SK-N-SH (cell line): Measurements from ENCODE around the gene RBBP8NL.

Experiments used
- CTCF ChIP-seq: fragments of 200-600 bp; sonication (generic); IDR thresholded peaks from 2 replicates; pipeline ENCODE4 v1.6.1; 2017; ENCODE audit warnings: antibody characterized with exemption, mild to moderate bottlenecking, moderate library complexity
- POLR2AphosphoS5 ChIP-seq: IDR thresholded peaks from 2 replicates; pipeline ENCODE4 v1.6.1; 2012; ENCODE audit warnings: low read depth, low read length
- RAD21 ChIP-seq: IDR thresholded peaks from 2 replicates; pipeline ENCODE4 v1.6.1; 2012; ENCODE audit warnings: mild to moderate bottlenecking, low read length
- RCOR1 ChIP-seq: fragments of 150-350 bp; IDR thresholded peaks from 2 replicates; pipeline ENCODE4 v1.6.1; 2017; ENCODE audit warnings: antibody characterized with exemption, low read length
- REST ChIP-seq: IDR thresholded peaks from 2 replicates; pipeline ENCODE4 v1.6.1; 2012; ENCODE audit warnings: mild to moderate bottlenecking, low read depth, low read length, moderate library complexity
- YY1 ChIP-seq: IDR thresholded peaks from 2 replicates; pipeline ENCODE4 v1.4.0; 2012; ENCODE audit warnings: low read depth, mild to moderate bottlenecking

GRCh38 chr20:62408640-62409039 lies 18.7 kb downstream of the RBBP8NL start:
- TF ChIP-seq REST (no peak), RCOR1 (no peak), YY1 (no peak), POLR2AphosphoS5 (no peak), CTCF (no peak), RAD21 (no peak)
